GM19193 (cell line): ENCODE measurements around the gene CAPSL.

Experiments
- POLR2A ChIP-seq: IDR thresholded peaks from 4 replicates; pipeline ENCODE4 v1.6.1; 2011; ENCODE audit not compliant: insufficient read depth, insufficient read length; ENCODE audit errors: extremely low read depth

The CAPSL gene

GRCh38 chr5:35938568-35939227 is at the start of gene CAPSL:
TSS of gene CAPSL (minus strand) at chr5:35938622. CDS start at chr5:35921120, 17,502 bp downstream.
- no peak for TF ChIP-seq POLR2A

- TF ChIP-seq POLR2A, result no peak
Observed at GRCh38 chr5:35987776-35988175, 49.4 kb upstream of the CAPSL start.

GRCh38 chr5:35979715-35980114 is 41.3 kb upstream of the CAPSL start:
- no peak for TF ChIP-seq POLR2A

GRCh38 chr5:35974570-35974969 is 36.1 kb upstream of the CAPSL start:
- TF ChIP-seq POLR2A, result no peak

- no peak for TF ChIP-seq POLR2A
Observed at GRCh38 chr5:35971878-35972210, 33.4 kb upstream of the CAPSL start.

- no peak for TF ChIP-seq POLR2A
Observed at GRCh38 chr5:35971186-35971877, 32.9 kb upstream of the CAPSL start.

- TF ChIP-seq POLR2A, result no peak
Observed at GRCh38 chr5:35963381-35963843, 25.0 kb upstream of the CAPSL start.

GRCh38 chr5:35960328-35960727 is 21.9 kb upstream of the CAPSL start:
- no peak for TF ChIP-seq POLR2A

GRCh38 chr5:35956429-35956828 is 18.0 kb upstream of the CAPSL start:
- TF ChIP-seq POLR2A, result no peak

GRCh38 chr5:35954175-35954574 is 15.8 kb upstream of the CAPSL start:
- TF ChIP-seq POLR2A, result no peak

- TF ChIP-seq POLR2A, result no peak
Observed at GRCh38 chr5:35947085-35947484, 8.7 kb upstream of the CAPSL start.

GRCh38 chr5:35939639-35940038 is 1.2 kb upstream of the CAPSL start:
- TF ChIP-seq POLR2A, result no peak

- TF ChIP-seq POLR2A, result no peak
Observed at GRCh38 chr5:35926389-35927051, 11.9 kb downstream of the CAPSL start.

GRCh38 chr5:35924950-35925722 is 13.3 kb downstream of the CAPSL start:
- TF ChIP-seq POLR2A, result no peak

- no peak for TF ChIP-seq POLR2A
Observed at GRCh38 chr5:35924122-35924949, 14.1 kb downstream of the CAPSL start.

GRCh38 chr5:35922468-35922867 is 16.0 kb downstream of the CAPSL start:
- no peak for TF ChIP-seq POLR2A
